Epithelial cell of umbilical artery (primary cell): ENCODE results near the gene OR1G1. TPM values are rescaled to one million over a fixed set of nuclear protein-coding genes. Genes with fewer than 3 reads are reported as not detected.

ENCODE experiments used
- total RNA-seq: library from RNA; depleted of rRNA; stranded (reverse); fragments of >200 nt; gene quantifications from 2 replicates; pipeline ENCODE4 v1.2.3, GENCODE V29; 2014

OR1G1 gene
- total RNA-seq = not detected in 2 replicates

GRCh38 chr17:3127451-3127850, at the start of gene OR1G1:
TSS of gene OR1G1 (minus strand) at chr17:3127551. CDS start at chr17:3127551, 0 bp downstream.

DNA sequence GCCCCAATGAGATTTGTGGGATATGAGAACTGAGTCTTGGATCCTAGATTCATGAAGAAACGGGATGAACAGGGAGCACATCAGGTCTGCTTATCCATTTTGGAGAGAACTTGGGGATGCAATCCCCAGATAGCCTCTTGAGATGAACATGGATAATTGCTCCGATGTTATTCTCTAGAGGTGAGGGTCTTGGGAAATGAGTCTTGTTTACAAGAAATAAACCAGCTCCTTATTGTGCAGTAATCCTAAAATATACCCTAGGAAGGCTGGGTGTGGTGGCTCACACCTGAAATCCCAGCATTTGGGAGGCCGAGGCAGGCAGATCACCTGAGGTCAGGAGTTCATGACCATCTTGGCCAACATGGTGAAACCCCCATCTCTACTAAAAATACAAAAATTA, 23.0 kb downstream of the OR1G1 start, which contains the start of gene OR1D2:
Gene OR1D2, minus strand, starts transcription at position 101 of the 400 bp plus-strand sequence. CDS start 11,426 bp downstream, outside the sequence.

Other genes starting within 250 kb of the OR1G1 start
- gene OR1D5, start 63.9 kb downstream of the OR1G1 start, total RNA-seq = not detected in 2 replicates
- not detected in 2 replicates for gene OR1D2, start 23.1 kb downstream of the OR1G1 start, total RNA-seq
- not detected in 2 replicates for gene OR1A2, start 70.0 kb upstream of the OR1G1 start, total RNA-seq
- not detected in 2 replicates for gene OR1A1, start 80.1 kb upstream of the OR1G1 start, total RNA-seq
- under 0.01 TPM in 1 of 2 replicates, not detected in the other for gene OR3A1, start 170.8 kb upstream of the OR1G1 start, total RNA-seq